Endodermal cell (in vitro differentiated cells): Measurements from ENCODE around the gene NEURL2. TPM values are rescaled to one million over a fixed set of nuclear protein-coding genes. Genes with fewer than 3 reads are reported as not detected.
A peak's percentile ranks its signal among the peaks of the same experiment; 100 is the strongest.

Experiments
- DNase-seq: peaks from one replicate; pipeline ENCODE4 v3.0.0-alpha.2; 2017
- H3K27ac ChIP-seq: 2 replicates; pipeline ENCODE4 v1.5.1; 2013; ENCODE audit warnings: mild to moderate bottlenecking, low read depth, low read length, moderate library complexity
- H3K27me3 ChIP-seq: 2 replicates; pipeline ENCODE4 v1.6.1; 2013; ENCODE audit warnings: mild to moderate bottlenecking, low read length, moderate library complexity; ENCODE audit not compliant: insufficient read depth, control insufficient read depth, poor library complexity, severe bottlenecking
- H3K36me3 ChIP-seq: 2 replicates; pipeline ENCODE4 v1.7.0; 2013; ENCODE audit warnings: mild to moderate bottlenecking, low read length, moderate library complexity; ENCODE audit not compliant: control insufficient read depth, insufficient read depth
- H3K4me1 ChIP-seq: one replicate; pipeline ENCODE4 v1.7.0; 2013; ENCODE audit warnings: low read length; ENCODE audit not compliant: control insufficient read depth, insufficient read depth
- H3K4me3 ChIP-seq: 2 replicates; pipeline ENCODE4 v1.5.1; 2013; ENCODE audit warnings: mild to moderate bottlenecking, low read length, moderate library complexity
- H3K9ac ChIP-seq: 2 replicates; pipeline ENCODE4 v1.6.1; 2013; ENCODE audit warnings: mild to moderate bottlenecking, low read length, moderate library complexity; ENCODE audit not compliant: poor library complexity, severe bottlenecking; ENCODE audit errors: extremely low read depth
- H3K9me3 ChIP-seq: 2 replicates; pipeline ENCODE4 v1.6.1; 2013; ENCODE audit warnings: mild to moderate bottlenecking, low read length, moderate library complexity; ENCODE audit not compliant: control insufficient read depth
- H3K27ac Mint-ChIP-seq: 2 replicates; pipeline ENCODE4 v1.8.0; 2020; ENCODE audit warnings: mixed read lengths
- H3K27me3 Mint-ChIP-seq: 2 replicates; pipeline ENCODE4 v1.8.0; 2021; ENCODE audit warnings: mild to moderate bottlenecking, mixed read lengths; ENCODE audit not compliant: insufficient read depth
- H3K36me3 Mint-ChIP-seq: 2 replicates; pipeline ENCODE4 v1.8.0; 2020; ENCODE audit warnings: low read depth, mixed read lengths
- H3K4me1 Mint-ChIP-seq: 2 replicates; pipeline ENCODE4 v1.8.0; 2020; ENCODE audit warnings: mixed read lengths
- H3K4me3 Mint-ChIP-seq: 2 replicates; pipeline ENCODE4 v1.8.0; 2020; ENCODE audit warnings: mild to moderate bottlenecking, moderate library complexity, mixed read lengths
- H3K9me3 Mint-ChIP-seq: 2 replicates; pipeline ENCODE4 v1.8.0; 2020; ENCODE audit warnings: mild to moderate bottlenecking, mixed read lengths
- WGBS, 2 experiments: methylation state at CpG; one replicate each; pipeline versions ENCODE4 v1.1.5 to v1.1.7; 2013; ENCODE audit warnings: missing lambda C conversion rate in 2 of 2, mixed read lengths in 1 of 2; ENCODE audit not compliant: insufficient coverage in 1 of 2, insufficient read length in 1 of 2; 5-methylcytosine and 5-hydroxymethylcytosine counted together
- total RNA-seq, 2 donors: library from RNA; stranded (reverse); fragmentation: NEBNext Ultra II Directional in 1 of 2; extraction: Animal tissue kit (Norgen Biotek cat#: 25700) in 1 of 2; gene quantifications; 2 replicates in 1 of 2; 3 replicates in 1 of 2; pipeline ENCODE4 v1.2.1, GENCODE V29; 2021
- TF ChIP-seq, protein P1 (sequence below): fragments of 200-600 bp; sonication (generic); conservative IDR thresholded peaks from 2 replicates; pipeline ENCODE4 v1.5.0; 2021; ENCODE audit warnings: antibody characterized with exemption, mild to moderate bottlenecking

The NEURL2 gene
- total RNA-seq, 2 donors from 2014 or later = 4.4 to 6.4 TPM

GRCh38 chr20:45857882-45858216 lies 33.2 kb downstream of the NEURL2 start:
- 13 to 40% methylated on average over 1 to 13 of the region's 13 CpGs for WGBS, 2 experiments
- peak; percentile 88 for DNase-seq
- no peak overlapping the region for H3K27ac ChIP-seq

GRCh38 chr20:45857114-45857881 lies 33.7 kb downstream of the NEURL2 start, which contains the start of the genes ACOT8 and ZSWIM3:
Gene ACOT8 (minus strand): TSS chr20:45857392. CDS start chr20:45857315, 77 bp downstream.
Gene ZSWIM3 (plus strand): TSS chr20:45857614. CDS start chr20:45857826, 212 bp downstream.
- Mint-ChIP-seq H3K27ac (peak within 1 kb of the TSS; percentile 91), H3K36me3 (peaks cover 9% of the 10 kb centered on the region), H3K4me1 (peaks cover 49% of the 10 kb centered on the region), H3K27me3 (no peaks in the 10 kb centered on the region), H3K9me3 (no peaks in the 10 kb centered on the region), H3K4me3 (peak within 1 kb of the TSS; percentile 89)
- WGBS, 2 experiments = 0 to 1% methylated on average over 26 to 36 of the region's 36 CpGs
- peaks cover 6% of the 10 kb centered on the region for H3K4me1 ChIP-seq
- peak within 1 kb of the TSS; percentile 49 for H3K27ac ChIP-seq
- no peaks in the 10 kb centered on the region for H3K9me3 ChIP-seq
- H3K27me3 ChIP-seq = no peaks in the 10 kb centered on the region
- H3K9ac ChIP-seq = peak within 1 kb of the TSS; percentile 68
- H3K4me3 ChIP-seq = peak within 1 kb of the TSS; percentile 92
- H3K36me3 ChIP-seq = peaks cover 16% of the 10 kb centered on the region
- TF ChIP-seq, protein P1, sequence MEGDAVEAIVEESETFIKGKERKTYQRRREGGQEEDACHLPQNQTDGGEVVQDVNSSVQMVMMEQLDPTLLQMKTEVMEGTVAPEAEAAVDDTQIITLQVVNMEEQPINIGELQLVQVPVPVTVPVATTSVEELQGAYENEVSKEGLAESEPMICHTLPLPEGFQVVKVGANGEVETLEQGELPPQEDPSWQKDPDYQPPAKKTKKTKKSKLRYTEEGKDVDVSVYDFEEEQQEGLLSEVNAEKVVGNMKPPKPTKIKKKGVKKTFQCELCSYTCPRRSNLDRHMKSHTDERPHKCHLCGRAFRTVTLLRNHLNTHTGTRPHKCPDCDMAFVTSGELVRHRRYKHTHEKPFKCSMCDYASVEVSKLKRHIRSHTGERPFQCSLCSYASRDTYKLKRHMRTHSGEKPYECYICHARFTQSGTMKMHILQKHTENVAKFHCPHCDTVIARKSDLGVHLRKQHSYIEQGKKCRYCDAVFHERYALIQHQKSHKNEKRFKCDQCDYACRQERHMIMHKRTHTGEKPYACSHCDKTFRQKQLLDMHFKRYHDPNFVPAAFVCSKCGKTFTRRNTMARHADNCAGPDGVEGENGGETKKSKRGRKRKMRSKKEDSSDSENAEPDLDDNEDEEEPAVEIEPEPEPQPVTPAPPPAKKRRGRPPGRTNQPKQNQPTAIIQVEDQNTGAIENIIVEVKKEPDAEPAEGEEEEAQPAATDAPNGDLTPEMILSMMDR = no peak
- peak; percentile 99 for DNase-seq

More at GRCh38 chr20:45857882-45858216, 33.2 kb downstream of the NEURL2 start:
- TF ChIP-seq, protein P1 = no peak
- Mint-ChIP-seq H3K27ac (peak overlapping the region; percentile 91), H3K4me1 (peaks cover 47% of the 10 kb centered on the region), H3K4me3 (peak overlapping the region; percentile 89), H3K27me3 (no peaks in the 10 kb centered on the region), H3K9me3 (no peaks in the 10 kb centered on the region), H3K36me3 (peaks cover 7% of the 10 kb centered on the region)
- no peak overlapping the region for H3K9ac ChIP-seq
- H3K27me3 ChIP-seq = no peaks in the 10 kb centered on the region
- H3K4me1 ChIP-seq = peaks cover 6% of the 10 kb centered on the region
- H3K36me3 ChIP-seq = peaks cover 13% of the 10 kb centered on the region
- peak overlapping the region; percentile 92 for H3K4me3 ChIP-seq
- no peaks in the 10 kb centered on the region for H3K9me3 ChIP-seq

GRCh38 chr20:45853484-45853883 lies 37.5 kb downstream of the NEURL2 start:
- DNase-seq = peak; percentile 71
- Histone ChIP-seq H3K27me3 (no peaks in the 10 kb centered on the region), H3K9ac (no peak overlapping the region), H3K27ac (no peak overlapping the region), H3K9me3 (peaks cover 21% of the 10 kb centered on the region), H3K36me3 (peaks cover 35% of the 10 kb centered on the region), H3K4me1 (peaks cover 6% of the 10 kb centered on the region), H3K4me3 (peak overlapping the region; percentile 47)
- H3K4me3 Mint-ChIP-seq = peak overlapping the region; percentile 36
- H3K27me3 Mint-ChIP-seq = no peaks in the 10 kb centered on the region
- TF ChIP-seq, protein P1 = no peak
- 46% methylated on average over 1 of the region's 2 CpGs; no CpG with 5 or more reads in 1 of the 2 experiments for WGBS, 2 experiments
- H3K9me3 Mint-ChIP-seq = peaks cover 7% of the 10 kb centered on the region
- peak overlapping the region; percentile 89 for H3K27ac Mint-ChIP-seq
- H3K4me1 Mint-ChIP-seq = peaks cover 35% of the 10 kb centered on the region
- peaks cover 36% of the 10 kb centered on the region for H3K36me3 Mint-ChIP-seq
